ENCODE results near the gene GPR15LG. TPM values are rescaled to one million over a fixed set of nuclear protein-coding genes. Genes with fewer than 3 reads are reported as not detected.
"Not testable (repeated sequence)": the region's sequence is repeated elsewhere in the genome, so short reads cannot be mapped to it uniquely, and the experiment has no call there.

The GPR15LG gene
- not detected for total RNA-seq
- not detected for polyA plus RNA-seq (ENCODE audit: insufficient read length in 2 of 2)
- long read RNA-seq, donor 1, result 0 reads
- long read RNA-seq, donor 2, result 0 reads
- long read RNA-seq, donor 3, result 0 reads
- long read RNA-seq, donor 4, result 0 reads

GRCh38 chr10:84173501-84173929, at the start of gene GPR15LG:
TSS of gene GPR15LG (plus strand) at chr10:84173801. CDS start at chr10:84173852, 51 bp downstream.
- H3K27ac ChIP-seq (ENCODE audit: low read depth, low read length), result no peak within 1 kb of the TSS
- no peak within 1 kb of the TSS for H3K4me3 ChIP-seq (ENCODE audit: low read depth, low read length)
- no peaks in the 10 kb centered on the region for H3K36me3 ChIP-seq (ENCODE audit: control insufficient read depth, insufficient read depth, low read length)
- no peaks in the 10 kb centered on the region for H3K9me3 ChIP-seq (ENCODE audit: control insufficient read depth, insufficient read depth, low read length)
- H3K27me3 ChIP-seq (ENCODE audit: control insufficient read depth, insufficient read depth, low read length), result no peaks in the 10 kb centered on the region
- WGBS (ENCODE audit: insufficient coverage), result 100% methylated on average over 2 of the region's 2 CpGs
- H3K4me1 ChIP-seq (ENCODE audit: control insufficient read depth, insufficient read depth, low read length), result peaks cover 17% of the 10 kb centered on the region
- DNase-seq (ENCODE audit: low read depth in 4 of 6, low spot score in 6 of 6), result no peak

GRCh38 chr10:84125910-84126784, 47.5 kb upstream of the GPR15LG start:
- not testable (repeated sequence) for H3K9me3 ChIP-seq (ENCODE audit: control insufficient read depth, insufficient read depth, low read length); H3K27me3 ChIP-seq (ENCODE audit: control insufficient read depth, insufficient read depth, low read length); H3K4me1 ChIP-seq (ENCODE audit: control insufficient read depth, insufficient read depth, low read length); H3K36me3 ChIP-seq (ENCODE audit: control insufficient read depth, insufficient read depth, low read length); H3K27ac ChIP-seq (ENCODE audit: low read depth, low read length); DNase-seq (ENCODE audit: low read depth in 4 of 6, low spot score in 6 of 6); H3K4me3 ChIP-seq (ENCODE audit: low read depth, low read length)
- WGBS (ENCODE audit: insufficient coverage), result 94% methylated on average over 4 of the region's 10 CpGs

GRCh38 chr10:84126785-84127167, 46.8 kb upstream of the GPR15LG start:
- Histone ChIP-seq H3K4me3 (ENCODE audit: low read depth, low read length) (no peak overlapping the region), H3K27ac (ENCODE audit: low read depth, low read length) (no peak overlapping the region), H3K4me1 (ENCODE audit: control insufficient read depth, insufficient read depth, low read length) (no peaks in the 10 kb centered on the region), H3K27me3 (ENCODE audit: control insufficient read depth, insufficient read depth, low read length) (no peaks in the 10 kb centered on the region), H3K36me3 (ENCODE audit: control insufficient read depth, insufficient read depth, low read length) (no peaks in the 10 kb centered on the region), H3K9me3 (ENCODE audit: control insufficient read depth, insufficient read depth, low read length) (peaks cover 8% of the 10 kb centered on the region)
- no CpG with 5 or more reads among the region's 1 CpG for WGBS (ENCODE audit: insufficient coverage)
- DNase-seq (ENCODE audit: low read depth in 4 of 6, low spot score in 6 of 6), result no peak

GRCh38 chr10:84135836-84136235, 37.8 kb upstream of the GPR15LG start:
- WGBS (ENCODE audit: insufficient coverage), result 33% methylated on average over 1 of the region's 2 CpGs
- Histone ChIP-seq H3K4me1 (ENCODE audit: control insufficient read depth, insufficient read depth, low read length) (peaks cover 6% of the 10 kb centered on the region), H3K27me3 (ENCODE audit: control insufficient read depth, insufficient read depth, low read length) (no peaks in the 10 kb centered on the region), H3K4me3 (ENCODE audit: low read depth, low read length) (no peak overlapping the region), H3K27ac (ENCODE audit: low read depth, low read length) (no peak overlapping the region), H3K36me3 (ENCODE audit: control insufficient read depth, insufficient read depth, low read length) (no peaks in the 10 kb centered on the region), H3K9me3 (ENCODE audit: control insufficient read depth, insufficient read depth, low read length) (no peaks in the 10 kb centered on the region)
- DNase-seq (ENCODE audit: low read depth in 4 of 6, low spot score in 6 of 6), result peak in 1 of 6 donors; percentile 12

GRCh38 chr10:84137811-84138210, 35.8 kb upstream of the GPR15LG start:
- no peaks in the 10 kb centered on the region for H3K36me3 ChIP-seq (ENCODE audit: control insufficient read depth, insufficient read depth, low read length)
- no peak overlapping the region for H3K4me3 ChIP-seq (ENCODE audit: low read depth, low read length)
- H3K4me1 ChIP-seq (ENCODE audit: control insufficient read depth, insufficient read depth, low read length), result peaks cover 6% of the 10 kb centered on the region
- no peaks in the 10 kb centered on the region for H3K27me3 ChIP-seq (ENCODE audit: control insufficient read depth, insufficient read depth, low read length)
- no peak overlapping the region for H3K27ac ChIP-seq (ENCODE audit: low read depth, low read length)
- H3K9me3 ChIP-seq (ENCODE audit: control insufficient read depth, insufficient read depth, low read length), result no peaks in the 10 kb centered on the region
- no CpG with 5 or more reads among the region's 2 CpGs for WGBS (ENCODE audit: insufficient coverage)
- no peak for DNase-seq (ENCODE audit: low read depth in 4 of 6, low spot score in 6 of 6)

GRCh38 chr10:84138478-84139125, 35.0 kb upstream of the GPR15LG start:
- Histone ChIP-seq H3K9me3 (ENCODE audit: control insufficient read depth, insufficient read depth, low read length) (no peaks in the 10 kb centered on the region), H3K36me3 (ENCODE audit: control insufficient read depth, insufficient read depth, low read length) (no peaks in the 10 kb centered on the region), H3K4me1 (ENCODE audit: control insufficient read depth, insufficient read depth, low read length) (peaks cover 6% of the 10 kb centered on the region), H3K27ac (ENCODE audit: low read depth, low read length) (peak overlapping the region; percentile 63), H3K4me3 (ENCODE audit: low read depth, low read length) (peak overlapping the region; percentile 96), H3K27me3 (ENCODE audit: control insufficient read depth, insufficient read depth, low read length) (no peaks in the 10 kb centered on the region)
- 100% methylated on average over 6 of the region's 20 CpGs for WGBS (ENCODE audit: insufficient coverage)
- DNase-seq (ENCODE audit: low read depth in 4 of 6, low spot score in 6 of 6), result no peak

GRCh38 chr10:84139126-84140035, 34.2 kb upstream of the GPR15LG start, which contains the start of gene GHITM:
TSS of gene GHITM (plus strand) at chr10:84139509. CDS start at chr10:84141501, 1,992 bp downstream.
- WGBS (ENCODE audit: insufficient coverage), result under 1% methylated on average over 55 of the region's 61 CpGs
- peak; percentile 93 to 100 (median 99) for DNase-seq (ENCODE audit: low read depth in 4 of 6, low spot score in 6 of 6)
- Histone ChIP-seq H3K9me3 (ENCODE audit: control insufficient read depth, insufficient read depth, low read length) (no peaks in the 10 kb centered on the region), H3K36me3 (ENCODE audit: control insufficient read depth, insufficient read depth, low read length) (peaks cover 3% of the 10 kb centered on the region), H3K4me1 (ENCODE audit: control insufficient read depth, insufficient read depth, low read length) (peaks cover 6% of the 10 kb centered on the region), H3K27me3 (ENCODE audit: control insufficient read depth, insufficient read depth, low read length) (no peaks in the 10 kb centered on the region), H3K27ac (ENCODE audit: low read depth, low read length) (peak within 1 kb of the TSS; percentile 65), H3K4me3 (ENCODE audit: low read depth, low read length) (peak within 1 kb of the TSS; percentile 96)

GRCh38 chr10:84140036-84140379, 33.6 kb upstream of the GPR15LG start:
- peaks cover 6% of the 10 kb centered on the region for H3K4me1 ChIP-seq (ENCODE audit: control insufficient read depth, insufficient read depth, low read length)
- H3K36me3 ChIP-seq (ENCODE audit: control insufficient read depth, insufficient read depth, low read length), result peaks cover 6% of the 10 kb centered on the region
- H3K27ac ChIP-seq (ENCODE audit: low read depth, low read length), result peak overlapping the region; percentile 65
- no peaks in the 10 kb centered on the region for H3K27me3 ChIP-seq (ENCODE audit: control insufficient read depth, insufficient read depth, low read length)
- peak overlapping the region; percentile 96 for H3K4me3 ChIP-seq (ENCODE audit: low read depth, low read length)
- DNase-seq (ENCODE audit: low read depth in 4 of 6, low spot score in 6 of 6), result no peak
- H3K9me3 ChIP-seq (ENCODE audit: control insufficient read depth, insufficient read depth, low read length), result no peaks in the 10 kb centered on the region
- 6% methylated on average over 10 of the region's 12 CpGs for WGBS (ENCODE audit: insufficient coverage)

- Histone ChIP-seq H3K4me1 (ENCODE audit: control insufficient read depth, insufficient read depth, low read length) (no peaks in the 10 kb centered on the region), H3K4me3 (ENCODE audit: low read depth, low read length) (no peak overlapping the region), H3K27me3 (ENCODE audit: control insufficient read depth, insufficient read depth, low read length) (no peaks in the 10 kb centered on the region), H3K9me3 (ENCODE audit: control insufficient read depth, insufficient read depth, low read length) (no peaks in the 10 kb centered on the region), H3K36me3 (ENCODE audit: control insufficient read depth, insufficient read depth, low read length) (peaks cover 14% of the 10 kb centered on the region), H3K27ac (ENCODE audit: low read depth, low read length) (no peak overlapping the region)
- DNase-seq (ENCODE audit: low read depth in 4 of 6, low spot score in 6 of 6), result no peak
Observed at GRCh38 chr10:84147347-84147746, 26.3 kb upstream of the GPR15LG start.
